Thoracic aorta (tissue), 2 donors: Measurements from ENCODE around the gene CHST14. TPM values are rescaled to one million over a fixed set of nuclear protein-coding genes. Genes with fewer than 3 reads are reported as not detected.

Experiments used
- ATAC-seq: fragments of 150-250 bp; one replicate; pipeline ENCODE4 v1.8.0; 2017; ENCODE audit warnings: low read depth; ENCODE audit not compliant: insufficient number of reproducible peaks, low FRiP score
- DNase-seq: peaks from one replicate; pipeline ENCODE4 v3.0.0-alpha.2; 2020; ENCODE audit warnings: low spot score
- H3K27ac ChIP-seq, 2 donors: fragments of 200-600 bp; sonication (generic); 1 replicate in 1 of 2; 2 replicates in 1 of 2; pipeline ENCODE4 v1.5.1; 2016; ENCODE audit warnings: mild to moderate bottlenecking in 2 of 2, moderate library complexity in 2 of 2
- H3K27me3 ChIP-seq: fragments of 200-600 bp; sonication (generic); replicated peaks from 2 replicates; pipeline ENCODE4 v1.6.0; 2016; ENCODE audit warnings: mild to moderate bottlenecking; ENCODE audit not compliant: insufficient read depth
- H3K36me3 ChIP-seq: fragments of 200-600 bp; sonication (generic); one replicate; pipeline ENCODE4 v1.5.1; 2016
- H3K4me1 ChIP-seq, 2 donors: fragments of 200-600 bp; sonication (generic); 1 replicate in 1 of 2; 2 replicates in 1 of 2; pipeline versions ENCODE4 v1.5.1 to v1.6.0; 2016; ENCODE audit warnings: low read depth in 2 of 2, mild to moderate bottlenecking in 1 of 2; ENCODE audit not compliant: control insufficient read depth in 1 of 2
- H3K4me3 ChIP-seq: fragments of 200-600 bp; sonication (generic); 2 replicates; pipeline ENCODE4 v1.5.1; 2016; ENCODE audit warnings: mild to moderate bottlenecking
- H3K9me3 ChIP-seq: fragments of 200-600 bp; sonication (generic); 2 replicates; pipeline ENCODE4 v1.5.1; 2016
- total RNA-seq, 2 donors: library from RNA; depleted of rRNA; stranded (reverse); fragments of >200 nt; gene quantifications; one replicate each; pipeline versions ENCODE4 v1.1.0 to v1.2.3, GENCODE V29; 2016
- TF ChIP-seq, protein P1 (sequence below): fragments of 200-600 bp; sonication (generic); IDR thresholded peaks from one replicate; pipeline ENCODE4 v1.5.1; 2019; ENCODE audit warnings: antibody characterized with exemption

CHST14 gene
- total RNA-seq, 2 donors from 2014 or later = 16.4 to 21.0 TPM

DNA sequence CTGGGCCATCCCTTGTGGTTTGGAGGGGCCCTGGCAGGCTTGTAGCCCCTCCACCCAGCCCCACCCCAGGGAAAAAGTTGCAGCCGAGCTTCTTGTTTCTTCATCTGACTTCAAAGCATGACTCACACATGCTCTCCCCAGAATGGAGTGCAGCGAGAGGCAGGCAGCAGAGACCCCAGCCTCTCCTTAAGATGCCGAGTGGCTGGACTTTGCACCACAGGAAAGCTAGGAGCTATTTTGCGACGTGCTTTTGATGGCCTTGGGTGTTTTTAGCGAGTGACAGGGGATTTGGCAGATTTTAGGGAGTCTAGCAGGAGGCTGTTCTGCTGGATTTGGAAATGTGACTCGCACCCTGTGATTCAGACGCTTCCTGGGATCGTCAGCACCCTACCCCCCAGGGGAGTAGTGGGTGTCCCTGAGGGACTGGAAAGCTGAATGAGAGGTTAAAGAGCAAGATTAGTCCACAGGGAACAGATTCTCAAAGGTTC is 15.8 kb upstream of the CHST14 start:
- no peak for ATAC-seq
- TF ChIP-seq, protein P1, sequence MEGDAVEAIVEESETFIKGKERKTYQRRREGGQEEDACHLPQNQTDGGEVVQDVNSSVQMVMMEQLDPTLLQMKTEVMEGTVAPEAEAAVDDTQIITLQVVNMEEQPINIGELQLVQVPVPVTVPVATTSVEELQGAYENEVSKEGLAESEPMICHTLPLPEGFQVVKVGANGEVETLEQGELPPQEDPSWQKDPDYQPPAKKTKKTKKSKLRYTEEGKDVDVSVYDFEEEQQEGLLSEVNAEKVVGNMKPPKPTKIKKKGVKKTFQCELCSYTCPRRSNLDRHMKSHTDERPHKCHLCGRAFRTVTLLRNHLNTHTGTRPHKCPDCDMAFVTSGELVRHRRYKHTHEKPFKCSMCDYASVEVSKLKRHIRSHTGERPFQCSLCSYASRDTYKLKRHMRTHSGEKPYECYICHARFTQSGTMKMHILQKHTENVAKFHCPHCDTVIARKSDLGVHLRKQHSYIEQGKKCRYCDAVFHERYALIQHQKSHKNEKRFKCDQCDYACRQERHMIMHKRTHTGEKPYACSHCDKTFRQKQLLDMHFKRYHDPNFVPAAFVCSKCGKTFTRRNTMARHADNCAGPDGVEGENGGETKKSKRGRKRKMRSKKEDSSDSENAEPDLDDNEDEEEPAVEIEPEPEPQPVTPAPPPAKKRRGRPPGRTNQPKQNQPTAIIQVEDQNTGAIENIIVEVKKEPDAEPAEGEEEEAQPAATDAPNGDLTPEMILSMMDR = no peak

DNA sequence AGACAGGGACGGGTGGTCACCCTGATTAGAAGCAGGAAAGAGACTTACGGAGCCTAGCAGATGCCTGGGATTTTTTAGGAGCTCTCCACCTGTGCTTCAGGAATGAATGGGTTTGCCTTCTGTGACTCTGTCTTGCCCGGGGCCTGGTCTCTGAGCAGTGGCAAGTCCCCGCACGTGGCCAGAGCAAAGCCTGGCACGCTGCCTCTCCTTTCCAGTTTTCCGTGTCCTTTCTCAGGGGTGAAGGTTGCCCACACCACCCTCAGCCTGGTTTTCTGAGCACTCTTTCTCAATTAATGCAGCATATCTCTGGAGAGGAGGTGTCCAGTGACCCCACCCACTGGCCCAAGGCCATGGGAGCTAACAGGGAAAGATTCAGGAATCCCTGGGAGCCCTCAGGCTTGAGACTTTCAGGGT is 14.5 kb upstream of the CHST14 start:
- H3K36me3 ChIP-seq = peaks cover 11% of the 10 kb centered on the region
- H3K27ac ChIP-seq = no peak overlapping the region
- TF ChIP-seq, protein P1 = no peak
- no peaks in the 10 kb centered on the region for H3K27me3 ChIP-seq
- ATAC-seq (no peak), DNase-seq (no peak)
- no peaks in the 10 kb centered on the region for H3K9me3 ChIP-seq
- peaks cover 5 to 15% of the 10 kb centered on the region in 2 donors for H3K4me1 ChIP-seq
- H3K4me3 ChIP-seq = no peak overlapping the region

More for the DNA sequence above, 15.8 kb upstream of the CHST14 start:
- H3K4me1 ChIP-seq = peaks cover 5 to 15% of the 10 kb centered on the region in 2 donors
- H3K9me3 ChIP-seq = no peaks in the 10 kb centered on the region
- DNase-seq = no peak
- H3K4me3 ChIP-seq = no peak overlapping the region
- H3K27me3 ChIP-seq = no peaks in the 10 kb centered on the region
- peaks cover 11% of the 10 kb centered on the region for H3K36me3 ChIP-seq
- no peak overlapping the region for H3K27ac ChIP-seq

DNA sequence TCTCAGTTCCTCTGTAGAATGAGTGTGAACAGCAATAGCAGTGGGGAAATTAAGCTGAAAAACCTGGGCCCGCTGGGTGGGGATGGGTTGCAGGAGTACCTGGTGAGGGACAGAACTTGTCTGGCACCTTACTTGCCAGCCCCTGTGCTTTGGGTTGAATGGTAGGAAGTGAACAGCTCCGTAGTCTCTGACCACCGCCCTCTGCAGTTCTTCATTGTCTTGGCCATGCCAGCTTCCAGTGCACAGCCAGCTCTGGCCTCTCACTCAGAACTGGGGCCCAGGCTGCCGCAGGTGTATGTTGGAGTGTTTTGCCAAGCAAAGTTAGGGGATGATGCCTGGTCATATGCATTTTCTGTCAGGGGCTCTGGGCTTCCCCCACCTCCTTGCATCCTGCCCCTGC is 14.0 kb upstream of the CHST14 start:
- TF ChIP-seq, protein P1 = no peak
- Histone ChIP-seq H3K9me3 (no peaks in the 10 kb centered on the region), H3K27ac (no peak overlapping the region), H3K36me3 (peaks cover 11% of the 10 kb centered on the region), H3K4me1 (peaks cover 5 to 15% of the 10 kb centered on the region in 2 donors), H3K4me3 (no peak overlapping the region), H3K27me3 (no peaks in the 10 kb centered on the region)
- no peak for DNase-seq
- no peak for ATAC-seq

DNA sequence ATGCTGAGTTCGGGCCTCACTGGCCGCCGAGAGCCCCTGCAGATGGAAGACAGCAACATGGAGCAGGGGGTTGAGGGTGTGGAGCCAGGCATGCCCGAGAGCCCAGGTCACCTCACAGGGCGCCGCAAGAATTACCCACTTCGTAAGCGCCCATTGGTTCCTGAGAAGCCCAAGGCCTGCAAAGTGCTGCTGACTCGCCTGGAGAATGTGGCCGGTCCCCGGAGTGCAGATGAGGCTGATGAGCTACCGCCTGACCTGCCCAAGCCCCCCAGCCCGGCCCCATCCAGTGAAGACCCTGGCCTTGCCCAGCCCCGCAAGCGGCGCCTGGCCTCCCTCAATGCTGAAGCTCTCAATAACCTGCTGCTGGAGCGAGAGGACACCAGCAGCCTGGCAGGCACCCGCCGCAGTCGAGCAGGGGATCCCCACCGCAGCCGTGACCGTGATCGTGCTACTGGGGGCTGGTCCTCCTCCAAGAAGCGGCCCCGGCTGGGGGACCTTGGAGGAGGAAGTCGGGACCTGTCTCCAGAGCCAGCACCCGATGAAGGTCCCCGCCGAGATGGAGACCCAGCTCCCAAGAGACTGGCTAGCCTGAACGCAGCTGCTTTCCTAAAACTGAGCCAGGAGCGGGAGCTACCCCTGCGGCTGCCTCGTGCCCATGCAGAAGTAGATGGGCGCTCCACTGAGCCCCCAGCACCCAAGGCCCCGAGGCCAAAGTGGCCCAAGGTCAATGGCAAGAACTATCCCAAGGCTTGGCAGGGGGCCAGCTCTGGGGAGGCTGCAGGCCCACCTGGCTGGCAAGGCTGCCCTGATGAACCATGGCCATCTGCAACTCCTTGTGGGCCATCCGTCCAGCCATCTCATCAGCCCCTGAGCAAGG is 12.1 kb upstream of the CHST14 start:
- TF ChIP-seq, protein P1 = no peak

DNA sequence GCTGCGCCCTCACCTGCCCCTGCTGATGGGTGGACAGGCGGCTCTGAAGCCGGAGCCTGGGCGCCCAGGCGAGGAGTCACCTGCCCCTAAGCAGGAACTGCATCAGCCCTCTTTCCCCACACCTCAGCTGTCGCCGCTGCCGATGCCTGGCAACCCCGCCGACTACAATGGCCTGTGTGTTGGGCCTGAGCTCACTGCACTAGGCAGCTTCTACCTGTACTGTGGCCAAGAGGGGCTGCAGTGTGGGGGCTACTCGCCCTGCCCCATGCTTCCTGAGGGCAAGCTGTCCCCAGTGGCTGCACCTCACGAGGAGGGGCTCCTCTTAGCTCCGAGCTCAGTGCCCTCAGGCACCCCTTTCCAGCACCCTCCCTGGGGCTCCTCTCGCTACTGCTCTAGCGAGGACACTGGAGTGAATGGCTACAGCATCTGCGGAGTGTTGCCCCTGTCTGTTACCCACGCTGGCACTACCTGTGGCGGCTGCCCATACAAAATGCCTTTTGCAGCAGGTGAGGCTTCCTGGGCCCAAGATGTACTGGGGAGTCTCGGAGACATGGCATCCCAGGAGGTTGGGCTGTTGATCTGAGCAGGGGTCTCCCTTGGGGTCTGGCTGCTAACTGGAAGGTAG is 11.3 kb upstream of the CHST14 start:
- DNase-seq (no peak), ATAC-seq (no peak)
- Histone ChIP-seq H3K36me3 (peaks cover 31% of the 10 kb centered on the region), H3K27ac (no peak overlapping the region), H3K4me3 (no peak overlapping the region), H3K27me3 (no peaks in the 10 kb centered on the region), H3K9me3 (no peaks in the 10 kb centered on the region), H3K4me1 (peaks cover 5 to 7% of the 10 kb centered on the region in 2 donors)
- TF ChIP-seq, protein P1 = no peak

More for the DNA sequence above, 12.1 kb upstream of the CHST14 start:
- H3K9me3 ChIP-seq = no peaks in the 10 kb centered on the region
- H3K36me3 ChIP-seq = peaks cover 25% of the 10 kb centered on the region
- H3K4me1 ChIP-seq = peaks cover 5 to 15% of the 10 kb centered on the region in 2 donors
- no peak overlapping the region for H3K4me3 ChIP-seq
- no peaks in the 10 kb centered on the region for H3K27me3 ChIP-seq
- ATAC-seq (no peak), DNase-seq (no peak)
- H3K27ac ChIP-seq = no peak overlapping the region
